HEK293T (cell line): ENCODE data around the gene MED22.

ENCODE experiments used
- ARNT ChIP-seq: fragments of 450-650 bp; IDR thresholded peaks from 2 replicates; pipeline ENCODE4 v1.6.1; 2017; ENCODE audit warnings: mild to moderate bottlenecking
- BHLHE40 ChIP-seq: fragments of 450-650 bp; IDR thresholded peaks from 2 replicates; pipeline ENCODE4 v1.6.1; 2016; ENCODE audit warnings: mild to moderate bottlenecking, moderate library complexity, borderline replicate concordance
- FOXA1 ChIP-seq: fragments of 450-650 bp; IDR thresholded peaks from 2 replicates; pipeline ENCODE4 v1.6.1; 2016; ENCODE audit warnings: mild to moderate bottlenecking
- FOXK2 ChIP-seq: fragments of 450-650 bp; IDR thresholded peaks from 2 replicates; pipeline ENCODE4 v1.6.1; 2016; ENCODE audit warnings: mild to moderate bottlenecking
- FOXM1 ChIP-seq: fragments of 450-650 bp; IDR thresholded peaks from 2 replicates; pipeline ENCODE4 v1.6.1; 2017; ENCODE audit warnings: mild to moderate bottlenecking, borderline replicate concordance
- HDGF ChIP-seq: fragments of 450-650 bp; IDR thresholded peaks from 2 replicates; pipeline ENCODE4 v1.6.1; 2017; ENCODE audit warnings: antibody characterized with exemption, borderline replicate concordance
- LEF1 ChIP-seq: fragments of 450-650 bp; IDR thresholded peaks from 2 replicates; pipeline ENCODE4 v1.6.1; 2017; ENCODE audit warnings: mild to moderate bottlenecking, borderline replicate concordance
- NFRKB ChIP-seq: fragments of 450-650 bp; IDR thresholded peaks from 2 replicates; pipeline ENCODE4 v1.6.1; 2016; ENCODE audit warnings: mild to moderate bottlenecking, moderate library complexity
- SP1 ChIP-seq: fragments of 450-650 bp; IDR thresholded peaks from 2 replicates; pipeline ENCODE4 v1.6.1; 2017
- TARDBP ChIP-seq: fragments of 450-650 bp; IDR thresholded peaks from 2 replicates; pipeline ENCODE4 v1.6.1; 2016
- ZNF384 ChIP-seq: fragments of 450-650 bp; IDR thresholded peaks from 2 replicates; pipeline ENCODE4 v1.6.1; 2016

GRCh38 chr9:133372144-133372543 lies 24.2 kb upstream of the MED22 start:
- TF ChIP-seq SP1 (no peak), TARDBP (no peak), LEF1 (no peak), HDGF (no peak), BHLHE40 (no peak), NFRKB (no peak), FOXA1 (no peak), FOXM1 (no peak), ZNF384 (no peak), FOXK2 (no peak), ARNT (no peak)
